ENCODE data around the gene IL12RB1. TPM values are rescaled to one million over a fixed set of nuclear protein-coding genes. Genes with fewer than 3 reads are reported as not detected.
A peak's percentile ranks its signal among the peaks of the same experiment; 100 is the strongest.
"Not testable (repeated sequence)": the region's sequence is repeated elsewhere in the genome, so short reads cannot be mapped to it uniquely, and the experiment has no call there.

The IL12RB1 gene
- total RNA-seq, 2 experiments from 2014 or later, result 7.7 to 41.7 TPM

DNA sequence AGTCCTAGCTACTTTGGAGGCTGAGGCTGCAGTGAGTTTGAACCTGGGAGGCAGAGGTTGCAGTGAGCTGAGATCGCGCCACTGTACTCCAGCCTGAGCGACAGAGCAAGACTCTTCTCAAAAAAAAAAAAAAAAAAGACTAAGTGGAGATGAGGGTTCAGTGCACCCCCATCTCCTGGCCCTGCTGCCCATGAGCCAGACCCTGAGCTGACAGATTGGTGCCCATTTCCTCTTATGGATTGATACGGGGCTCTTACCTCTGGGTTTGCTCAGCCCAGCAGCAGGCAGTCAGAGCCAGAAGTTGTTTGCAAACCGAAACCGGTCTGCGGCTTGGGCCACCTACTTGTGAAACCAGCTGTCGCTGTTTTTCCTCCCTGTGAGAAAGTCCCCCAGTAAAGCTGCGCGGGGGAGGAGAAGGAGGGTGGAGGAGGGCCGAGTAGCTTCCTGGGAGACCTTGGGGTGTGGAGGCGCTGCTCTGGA is 41.9 kb downstream of the IL12RB1 start:
- CTCF ChIA-PET (ENCODE audit: unreplicated experiment), result no interaction called here
- Histone ChIP-seq H3K4me1 (ENCODE audit: insufficient read depth, low read length, poor library complexity, severe bottlenecking) (peaks cover 36% of the 10 kb centered on the region), H3K4me2 (ENCODE audit: low read length) (peak overlapping the region; percentile 72), H3K9me3 (ENCODE audit: low read length) (peaks cover 7% of the 10 kb centered on the region; the same call in 1 of the 2 replicates), H2AFZ (ENCODE audit: low read length) (peak overlapping the region; percentile 18; the same call in 1 of the 2 replicates), H4K20me1 (ENCODE audit: insufficient read depth, low read length) (no peaks in the 10 kb centered on the region), H3K27ac (ENCODE audit: low read depth, low read length, poor library complexity, severe bottlenecking) (peak overlapping the region; percentile 88), H3K36me3 (ENCODE audit: insufficient read depth, low read length) (no peaks in the 10 kb centered on the region), H3K79me2 (ENCODE audit: insufficient read depth, low read depth, low read length) (no peaks in the 10 kb centered on the region), H3K4me3 (ENCODE audit: low read depth, low read length, poor library complexity, severe bottlenecking) (peak overlapping the region; percentile 44), H3K9me2 (ENCODE audit: insufficient read depth, low read length) (no peaks in the 10 kb centered on the region)
- POLR2A ChIA-PET, result interaction anchor here (0.5 to 1.6 kb wide), 8 partner anchors 9 to 1598 kb away, joined by 3 to 8 read pairs (median 4); no protein-coding TSS in a partner anchor
- no TSS peak for BruUV-seq (replicated peaks)
- intact Hi-C loops (cut with micrococcal nuclease; ENCODE audit: unreplicated experiment), result loop anchor here (1.0 kb wide), 1 partner anchor 23 kb away; no protein-coding TSS in a partner anchor
- peak; percentile 96 for DNase-seq (ENCODE audit: low spot score)
- TF ChIP-seq EZH2phosphoT487 (IDR thresholded peaks at IDR 0.05; ENCODE audit: borderline replicate concordance, low read depth, low read length), result no peak
- TF ChIP-seq, protein P1, sequence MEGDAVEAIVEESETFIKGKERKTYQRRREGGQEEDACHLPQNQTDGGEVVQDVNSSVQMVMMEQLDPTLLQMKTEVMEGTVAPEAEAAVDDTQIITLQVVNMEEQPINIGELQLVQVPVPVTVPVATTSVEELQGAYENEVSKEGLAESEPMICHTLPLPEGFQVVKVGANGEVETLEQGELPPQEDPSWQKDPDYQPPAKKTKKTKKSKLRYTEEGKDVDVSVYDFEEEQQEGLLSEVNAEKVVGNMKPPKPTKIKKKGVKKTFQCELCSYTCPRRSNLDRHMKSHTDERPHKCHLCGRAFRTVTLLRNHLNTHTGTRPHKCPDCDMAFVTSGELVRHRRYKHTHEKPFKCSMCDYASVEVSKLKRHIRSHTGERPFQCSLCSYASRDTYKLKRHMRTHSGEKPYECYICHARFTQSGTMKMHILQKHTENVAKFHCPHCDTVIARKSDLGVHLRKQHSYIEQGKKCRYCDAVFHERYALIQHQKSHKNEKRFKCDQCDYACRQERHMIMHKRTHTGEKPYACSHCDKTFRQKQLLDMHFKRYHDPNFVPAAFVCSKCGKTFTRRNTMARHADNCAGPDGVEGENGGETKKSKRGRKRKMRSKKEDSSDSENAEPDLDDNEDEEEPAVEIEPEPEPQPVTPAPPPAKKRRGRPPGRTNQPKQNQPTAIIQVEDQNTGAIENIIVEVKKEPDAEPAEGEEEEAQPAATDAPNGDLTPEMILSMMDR (conservative IDR thresholded peaks at IDR 0.05; ENCODE audit: low read length), result no peak; the same call in 1 of the 2 replicates

DNA sequence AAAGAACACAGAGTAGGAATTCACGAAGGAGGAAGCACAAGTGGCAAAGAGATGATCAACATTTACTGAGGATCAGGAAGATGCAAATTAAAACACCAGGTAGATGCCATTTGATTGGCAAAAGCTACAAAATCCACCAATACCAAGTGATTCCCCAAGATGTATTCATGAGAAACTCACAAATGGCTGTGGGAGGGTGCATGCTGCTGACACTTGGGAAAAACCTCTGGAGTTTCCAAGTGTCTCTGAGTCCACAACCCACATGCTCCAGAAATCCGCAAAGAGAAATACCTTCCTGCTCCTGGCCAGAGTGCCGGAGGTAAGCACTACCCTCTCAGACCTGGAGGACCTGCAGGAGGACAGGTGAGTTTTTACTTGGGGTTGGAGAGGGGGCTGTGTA is 43.1 kb downstream of the IL12RB1 start:
- TF ChIP-seq, protein P1 (conservative IDR thresholded peaks at IDR 0.05; ENCODE audit: low read length), result no peak
- TF ChIP-seq EZH2phosphoT487 (IDR thresholded peaks at IDR 0.05; ENCODE audit: borderline replicate concordance, low read depth, low read length), result no peak
- H2AFZ ChIP-seq (ENCODE audit: low read length), result peak overlapping the region; percentile 12; the same call in 1 of the 2 replicates
- no TSS peak for BruUV-seq (replicated peaks)
- peaks cover 36% of the 10 kb centered on the region for H3K4me1 ChIP-seq (ENCODE audit: insufficient read depth, low read length, poor library complexity, severe bottlenecking)
- intact Hi-C loops (cut with micrococcal nuclease; ENCODE audit: unreplicated experiment), result no loop called here
- CTCF ChIA-PET (ENCODE audit: unreplicated experiment), result no interaction called here
- peak overlapping the region; percentile 88 for H3K27ac ChIP-seq (ENCODE audit: low read depth, low read length, poor library complexity, severe bottlenecking)
- H4K20me1 ChIP-seq (ENCODE audit: insufficient read depth, low read length), result no peaks in the 10 kb centered on the region
- DNase-seq (ENCODE audit: low spot score), result no peak
- no peaks in the 10 kb centered on the region for H3K9me2 ChIP-seq (ENCODE audit: insufficient read depth, low read length)
- no peak overlapping the region for H3K4me3 ChIP-seq (ENCODE audit: low read depth, low read length, poor library complexity, severe bottlenecking)
- H3K9me3 ChIP-seq (ENCODE audit: low read length), result peaks cover 7% of the 10 kb centered on the region; the same call in 1 of the 2 replicates
- no peaks in the 10 kb centered on the region for H3K79me2 ChIP-seq (ENCODE audit: insufficient read depth, low read depth, low read length)
- H3K36me3 ChIP-seq (ENCODE audit: insufficient read depth, low read length), result no peaks in the 10 kb centered on the region
- H3K4me2 ChIP-seq (ENCODE audit: low read length), result peak overlapping the region; percentile 72
- POLR2A ChIA-PET, result interaction anchor here (0.9 kb wide), 1 partner anchor 16 kb away, joined by 3 read pairs; no protein-coding TSS in a partner anchor

DNA sequence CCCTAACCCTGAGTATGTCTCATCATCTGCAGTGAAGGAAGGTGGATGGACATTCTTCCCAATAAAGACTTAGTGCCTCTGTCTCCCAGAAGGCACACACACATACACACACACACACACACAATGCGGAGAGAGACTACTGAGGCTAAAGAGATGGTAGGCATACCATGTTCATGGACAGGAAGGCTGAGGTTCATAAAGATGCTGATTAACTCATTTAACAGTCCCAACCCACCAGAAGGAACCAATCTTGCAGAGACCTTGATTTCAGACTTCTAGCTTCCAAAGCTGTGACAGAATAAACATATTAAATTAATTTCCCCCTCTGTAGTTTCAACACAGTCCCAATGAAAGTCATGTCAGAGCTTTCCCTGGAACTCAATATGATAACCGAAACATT is 45.7 kb downstream of the IL12RB1 start:
- H3K79me2 ChIP-seq (ENCODE audit: insufficient read depth, low read depth, low read length), result no peaks in the 10 kb centered on the region
- H4K20me1 ChIP-seq (ENCODE audit: insufficient read depth, low read length), result no peaks in the 10 kb centered on the region
- POLR2A ChIA-PET, result no interaction called here
- CTCF ChIA-PET (ENCODE audit: unreplicated experiment), result no interaction called here
- BruUV-seq (replicated peaks), result no TSS peak
- intact Hi-C loops (cut with micrococcal nuclease; ENCODE audit: unreplicated experiment), result no loop called here
- DNase-seq (ENCODE audit: low spot score), result no peak
- no peaks in the 10 kb centered on the region for H3K36me3 ChIP-seq (ENCODE audit: insufficient read depth, low read length)
- no peak overlapping the region for H3K4me2 ChIP-seq (ENCODE audit: low read length)
- H3K27ac ChIP-seq (ENCODE audit: low read depth, low read length, poor library complexity, severe bottlenecking), result no peak overlapping the region
- no peaks in the 10 kb centered on the region for H3K9me2 ChIP-seq (ENCODE audit: insufficient read depth, low read length)
- TF ChIP-seq EZH2phosphoT487 (IDR thresholded peaks at IDR 0.05; ENCODE audit: borderline replicate concordance, low read depth, low read length), result no peak
- TF ChIP-seq, protein P1 (conservative IDR thresholded peaks at IDR 0.05; ENCODE audit: low read length), result no peak
- H3K4me3 ChIP-seq (ENCODE audit: low read depth, low read length, poor library complexity, severe bottlenecking), result no peak overlapping the region
- H3K9me3 ChIP-seq (ENCODE audit: low read length), result peaks cover 7% of the 10 kb centered on the region; the same call in 1 of the 2 replicates
- no peak overlapping the region for H2AFZ ChIP-seq (ENCODE audit: low read length)
- H3K4me1 ChIP-seq (ENCODE audit: insufficient read depth, low read length, poor library complexity, severe bottlenecking), result peaks cover 35% of the 10 kb centered on the region

DNA sequence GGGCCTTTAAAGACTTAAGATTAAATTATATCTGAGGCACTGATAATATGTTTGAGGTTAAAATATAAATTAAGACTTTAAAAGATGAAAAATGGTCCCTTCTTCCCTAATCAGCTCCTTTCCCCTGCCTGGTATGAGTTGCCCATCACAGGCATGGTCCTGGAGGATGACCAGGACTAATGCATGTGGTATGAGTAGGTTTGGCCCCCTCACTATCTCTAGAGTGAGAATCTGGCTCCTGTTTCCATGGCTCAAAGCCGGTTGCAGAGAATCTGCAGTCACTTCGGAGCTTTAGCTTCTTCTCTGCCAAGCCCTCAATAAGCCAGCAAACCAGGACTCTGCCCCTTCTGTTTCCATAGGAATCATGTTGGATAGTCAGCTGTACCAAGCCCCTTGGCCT is 54.6 kb downstream of the IL12RB1 start:
- H3K4me1 ChIP-seq (ENCODE audit: insufficient read depth, low read length, poor library complexity, severe bottlenecking), result peaks cover 14% of the 10 kb centered on the region
- H4K20me1 ChIP-seq (ENCODE audit: insufficient read depth, low read length); H3K36me3 ChIP-seq (ENCODE audit: insufficient read depth, low read length); intact Hi-C loops (cut with micrococcal nuclease; ENCODE audit: unreplicated experiment); H3K4me3 ChIP-seq (ENCODE audit: low read depth, low read length, poor library complexity, severe bottlenecking); BruUV-seq (replicated peaks); DNase-seq (ENCODE audit: low spot score); H3K79me2 ChIP-seq (ENCODE audit: insufficient read depth, low read depth, low read length); H2AFZ ChIP-seq (ENCODE audit: low read length); CTCF ChIA-PET (ENCODE audit: unreplicated experiment); H3K9me3 ChIP-seq (ENCODE audit: low read length); H3K4me2 ChIP-seq (ENCODE audit: low read length); H3K9me2 ChIP-seq (ENCODE audit: insufficient read depth, low read length); H3K27ac ChIP-seq (ENCODE audit: low read depth, low read length, poor library complexity, severe bottlenecking); POLR2A ChIA-PET: not testable (repeated sequence)

All from OCI-LY7 (cell line).